ENCODE results near the gene ADD3.
"Not testable (repeated sequence)": the region's sequence is repeated elsewhere in the genome, so short reads cannot be mapped to it uniquely, and the experiment has no call there.

ADD3 gene

GRCh38 chr10:110039254-110039653 lies 31.5 kb downstream of the ADD3 start:
- DNase-seq: no peak

GRCh38 chr10:110040108-110040507 lies 32.3 kb downstream of the ADD3 start:
- DNase-seq: no peak

GRCh38 chr10:110040767-110041478 lies 33.1 kb downstream of the ADD3 start:
- no peak for DNase-seq

- DNase-seq: no peak
Measured at GRCh38 chr10:110041479-110041829, 33.7 kb downstream of the ADD3 start.

- DNase-seq: no peak
Measured at GRCh38 chr10:110042181-110042580, 34.4 kb downstream of the ADD3 start.

- DNase-seq: no peak
Measured at GRCh38 chr10:110042891-110043290, 35.1 kb downstream of the ADD3 start.

- no peak for DNase-seq
Measured at GRCh38 chr10:110044681-110045080, 36.9 kb downstream of the ADD3 start.

- DNase-seq: no peak
Measured at GRCh38 chr10:110045772-110046171, 38.0 kb downstream of the ADD3 start.

GRCh38 chr10:110048145-110048544 lies 40.4 kb downstream of the ADD3 start:
- DNase-seq: not testable (repeated sequence)

- DNase-seq: no peak
Measured at GRCh38 chr10:110048781-110049180, 41.0 kb downstream of the ADD3 start.

GRCh38 chr10:110049889-110050591 lies 42.3 kb downstream of the ADD3 start:
- not testable (repeated sequence) for DNase-seq

GRCh38 chr10:110051487-110051886 lies 43.7 kb downstream of the ADD3 start:
- no peak for DNase-seq

- DNase-seq: no peak
Measured at GRCh38 chr10:110052916-110053315, 45.1 kb downstream of the ADD3 start.

GRCh38 chr10:110056822-110057221 lies 49.0 kb downstream of the ADD3 start:
- no peak for DNase-seq

- no peak for DNase-seq
Measured at GRCh38 chr10:110057456-110057855, 49.7 kb downstream of the ADD3 start.

- no peak for DNase-seq
Measured at GRCh38 chr10:110058212-110058611, 50.4 kb downstream of the ADD3 start.

- no peak for DNase-seq
Measured at GRCh38 chr10:110059925-110060324, 52.1 kb downstream of the ADD3 start.

GRCh38 chr10:110061687-110062086 lies 53.9 kb downstream of the ADD3 start:
- no peak for DNase-seq

GRCh38 chr10:110065269-110065668 lies 57.5 kb downstream of the ADD3 start:
- no peak for DNase-seq

- DNase-seq: no peak
Measured at GRCh38 chr10:110067960-110068770, 60.4 kb downstream of the ADD3 start.

GRCh38 chr10:110068780-110069179 lies 61.0 kb downstream of the ADD3 start:
- no peak for DNase-seq

- DNase-seq: no peak
Measured at GRCh38 chr10:110069502-110069982, 61.8 kb downstream of the ADD3 start.

GRCh38 chr10:110073896-110074295 lies 66.1 kb downstream of the ADD3 start:
- no peak for DNase-seq

- no peak for DNase-seq
Measured at GRCh38 chr10:110074298-110074697, 66.5 kb downstream of the ADD3 start.

Measured in activated CD4-positive, alpha-beta T cell treated with anti-CD3 and anti-CD28 coated beads for 1 hour (primary cell).